Fibroblast of skin of left biceps (primary cell): ENCODE measurements around the gene BCDIN3D.
"Not testable (repeated sequence)": the region's sequence is repeated elsewhere in the genome, so short reads cannot be mapped to it uniquely, and the experiment has no call there.

Experiments used
- DNase-seq, 2 experiments: peaks; one replicate each; pipeline ENCODE4 v3.0.0-alpha.2; 2013; ENCODE audit warnings: low read depth in 2 of 2

Gene BCDIN3D

DNA sequence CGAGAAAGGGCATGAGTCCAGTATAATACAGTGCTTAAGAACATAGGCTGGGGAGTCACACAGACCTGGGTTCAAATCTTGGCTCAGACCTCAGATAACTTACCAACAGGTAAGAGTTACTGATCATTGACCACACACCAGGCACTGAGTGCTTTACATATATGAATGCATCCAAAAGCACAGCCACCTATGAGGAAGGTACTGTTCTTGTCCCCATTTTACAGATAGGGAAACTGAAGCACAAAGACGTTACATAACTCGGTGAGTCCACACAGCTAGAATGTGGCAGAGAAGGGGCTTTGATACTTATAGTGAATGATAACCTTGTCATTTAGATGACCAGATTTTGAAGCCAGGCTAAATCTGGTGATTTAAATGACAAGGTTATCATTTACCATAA lies 33.2 kb upstream of the BCDIN3D start:
- no peak for DNase-seq

DNA sequence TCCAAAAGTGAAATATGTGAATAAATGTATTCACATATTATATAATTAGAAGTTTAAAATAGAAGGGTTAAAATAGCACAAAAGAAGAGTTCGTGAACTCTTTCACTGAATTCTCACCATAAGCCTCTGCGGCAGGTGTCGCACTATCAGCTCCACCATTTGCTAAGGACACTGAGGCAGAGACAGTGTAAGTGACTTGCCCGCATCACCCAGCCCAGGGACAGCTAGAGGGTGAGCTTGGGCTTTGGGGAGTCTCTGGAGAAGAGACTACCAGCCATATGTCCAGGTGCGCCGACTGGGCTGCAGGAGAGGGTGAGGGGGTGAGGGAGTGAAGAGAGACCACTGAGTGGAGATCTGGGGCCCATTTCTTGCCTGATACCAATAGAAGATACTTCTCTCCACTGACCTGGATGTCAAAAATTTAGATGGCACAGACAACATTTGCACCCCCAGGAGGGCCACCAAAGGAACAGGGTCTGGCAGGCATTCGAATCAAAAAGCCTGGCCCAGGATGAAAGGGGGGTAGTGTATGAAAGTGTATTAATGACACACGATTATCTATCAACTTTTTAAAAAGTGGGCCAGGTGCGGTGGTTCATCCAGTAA lies 32.3 kb upstream of the BCDIN3D start:
- no peak for DNase-seq

DNA sequence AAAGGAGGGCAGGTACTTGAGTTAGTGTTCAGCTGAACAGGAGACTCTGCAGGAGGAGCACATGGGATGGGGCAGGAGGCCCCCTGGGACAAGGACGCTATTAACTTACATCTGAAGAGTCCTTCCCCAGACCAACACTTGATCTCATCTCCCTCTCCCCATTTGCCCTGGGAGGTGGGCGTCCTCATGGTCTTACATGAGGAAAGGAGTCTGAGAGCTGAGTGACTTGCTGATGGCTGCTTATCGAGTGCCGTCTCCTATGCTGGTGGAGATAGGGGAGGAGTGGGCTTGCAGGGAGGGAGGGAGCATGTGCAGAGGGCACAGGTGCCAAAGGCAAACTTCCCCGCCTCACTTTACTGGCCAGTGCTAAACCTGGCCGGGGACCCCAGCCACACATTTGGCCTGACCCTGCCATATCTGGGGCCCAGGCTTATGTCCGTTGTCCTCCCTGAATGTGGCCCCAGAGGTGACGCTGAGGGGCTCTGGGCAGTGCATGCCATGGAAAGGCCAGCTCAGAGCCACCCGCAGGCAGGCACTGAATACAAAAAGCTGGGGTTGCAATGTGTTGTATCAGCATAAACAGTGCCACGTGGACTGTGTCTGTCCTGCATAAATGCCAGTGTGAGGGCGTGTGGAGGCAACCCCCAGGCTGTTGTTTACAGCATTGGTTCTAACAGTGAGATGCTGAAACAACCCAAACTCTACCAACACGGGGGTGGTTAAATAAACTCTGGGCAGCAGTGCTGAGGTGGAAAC lies 31.4 kb upstream of the BCDIN3D start:
- no peak for DNase-seq

GRCh38 chr12:49873361-49873934 lies 30.5 kb upstream of the BCDIN3D start:
- DNase-seq: no peak

DNA sequence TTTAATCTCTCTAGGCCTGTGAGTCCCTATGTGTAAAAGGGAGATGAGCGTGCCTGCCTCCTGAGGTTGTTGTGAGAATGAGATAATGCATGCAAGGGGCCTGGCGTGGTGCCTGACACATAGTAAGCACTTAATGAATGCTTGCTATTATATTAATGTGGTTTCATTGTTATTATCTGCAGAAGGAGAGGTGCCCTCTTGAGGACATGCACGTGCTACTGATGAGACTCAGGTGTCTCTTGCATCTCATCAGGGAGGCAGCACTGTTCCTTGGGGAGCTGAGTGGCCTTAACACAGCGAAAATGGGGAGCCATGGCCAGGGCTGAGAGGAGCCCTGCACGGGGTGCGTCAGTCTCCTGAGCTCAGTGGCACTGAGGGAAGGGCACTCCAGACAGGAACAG lies 29.9 kb upstream of the BCDIN3D start:
- DNase-seq: no peak

- DNase-seq: no peak
Measured at GRCh38 chr12:49872381-49872780, 29.5 kb upstream of the BCDIN3D start.

- DNase-seq: not testable (repeated sequence)
Measured at GRCh38 chr12:49871811-49872251, 28.9 kb upstream of the BCDIN3D start.

GRCh38 chr12:49871263-49871561 lies 28.3 kb upstream of the BCDIN3D start:
- DNase-seq: no peak

DNA sequence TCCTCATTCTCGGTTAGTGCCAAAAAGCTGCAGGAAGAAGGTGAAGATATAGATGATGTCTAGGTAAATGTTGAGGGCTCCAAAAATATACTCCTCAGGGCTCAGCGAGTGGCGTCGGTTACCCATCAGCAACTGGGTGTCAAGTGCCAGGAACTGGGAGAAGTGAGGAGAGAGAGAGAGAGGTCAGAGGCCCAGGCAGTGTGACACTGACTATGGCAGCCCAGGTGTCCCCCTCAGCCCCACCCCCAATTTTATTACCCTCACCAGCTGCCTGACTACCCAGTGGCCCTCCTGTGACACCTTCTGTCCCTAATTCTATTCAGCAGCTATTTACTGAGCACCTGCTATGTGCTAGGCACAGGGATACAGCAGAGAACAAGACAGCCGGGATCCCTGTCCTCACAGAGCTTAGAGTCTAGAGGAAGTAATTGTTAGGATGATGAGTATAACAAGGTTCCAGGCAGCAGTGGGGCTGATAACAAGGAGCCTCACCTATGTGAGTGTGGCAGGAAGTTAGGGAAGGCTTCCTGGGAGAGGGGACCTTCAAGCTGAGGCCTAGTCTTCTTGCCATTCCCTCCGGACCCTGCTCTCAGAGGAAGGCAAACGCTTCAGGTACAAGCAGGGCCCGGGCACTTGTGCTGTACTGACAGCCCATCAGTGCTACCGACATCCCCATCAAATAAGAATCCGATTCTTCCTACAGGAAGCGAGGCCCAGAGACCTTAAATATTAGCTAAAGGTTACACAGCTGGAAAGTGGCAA lies 27.8 kb upstream of the BCDIN3D start:
- DNase-seq: no peak

DNA sequence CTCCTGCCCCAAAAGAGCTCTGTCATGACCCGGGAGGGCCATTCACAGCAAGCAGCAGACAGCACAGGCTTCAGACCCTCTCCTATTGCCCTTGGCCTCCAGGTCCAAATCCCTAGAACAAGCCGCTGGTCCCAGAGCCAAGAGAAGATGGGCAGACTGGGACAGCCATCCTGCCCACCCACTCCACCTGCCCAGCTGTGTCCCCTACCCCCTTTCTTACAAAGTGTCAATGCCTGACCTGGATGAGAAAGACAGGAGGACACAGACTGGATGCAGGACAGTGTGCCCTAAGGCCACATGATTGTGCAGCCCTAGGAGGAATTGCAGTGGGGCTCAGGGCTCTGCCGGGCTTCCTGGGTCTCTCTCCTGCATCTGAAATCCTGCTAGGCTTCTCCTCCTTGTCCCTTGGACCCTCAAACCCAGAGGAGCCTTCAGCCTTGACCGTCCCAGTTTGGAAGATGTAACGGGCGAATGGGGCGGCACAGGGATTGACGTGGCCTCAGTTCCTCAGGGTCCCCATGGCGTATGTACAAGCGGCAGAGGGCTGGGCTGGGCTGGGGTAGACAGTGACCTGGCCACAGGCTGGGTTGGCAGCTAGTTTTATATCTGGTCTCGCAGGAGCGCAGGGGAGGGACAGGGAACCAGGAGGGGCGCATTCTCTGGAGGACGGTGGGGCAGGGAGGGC lies 27.1 kb upstream of the BCDIN3D start:
- no peak for DNase-seq

GRCh38 chr12:49868952-49869815 lies 26.3 kb upstream of the BCDIN3D start:
- peak; percentile 88 to 91 for DNase-seq

- no peak for DNase-seq
Measured at GRCh38 chr12:49868449-49868848, 25.5 kb upstream of the BCDIN3D start.

DNA sequence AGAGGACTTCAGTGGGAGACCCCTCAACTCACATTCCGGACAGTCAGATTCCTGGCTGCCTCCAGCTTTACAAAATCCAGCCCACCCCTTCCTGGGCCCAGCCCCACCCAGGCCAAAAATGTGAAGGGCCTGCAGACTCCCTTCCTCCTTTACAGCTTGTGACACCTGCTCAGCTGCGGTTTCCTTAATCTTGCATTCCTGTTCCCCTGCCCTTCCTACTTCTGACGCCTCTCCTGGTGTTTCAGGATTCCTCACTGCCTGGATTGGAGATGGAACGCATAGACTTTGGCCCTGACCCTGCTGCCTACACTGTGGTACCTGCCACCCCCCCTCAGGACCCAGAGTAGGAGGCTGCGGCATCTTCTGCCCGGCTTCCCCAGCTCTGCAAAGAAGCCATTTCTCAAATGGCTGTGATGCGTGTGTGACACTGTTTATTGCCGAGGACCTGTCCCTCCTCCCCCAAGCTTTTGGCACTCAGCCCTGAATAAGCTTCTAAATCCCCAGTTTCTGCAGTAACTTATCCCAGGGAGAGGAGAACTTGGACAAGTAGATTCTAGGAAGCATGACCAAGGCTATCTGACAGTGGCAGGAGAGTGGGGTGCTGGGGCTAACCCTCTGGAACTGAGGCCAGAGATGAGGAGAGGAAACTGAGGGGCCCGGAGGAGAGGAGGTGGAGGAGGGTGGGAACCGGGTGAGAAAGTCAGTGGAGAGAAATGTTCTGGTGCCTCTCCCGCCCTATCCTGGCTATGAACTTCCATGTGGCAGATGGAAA lies 24.9 kb upstream of the BCDIN3D start:
- DNase-seq: no peak

DNA sequence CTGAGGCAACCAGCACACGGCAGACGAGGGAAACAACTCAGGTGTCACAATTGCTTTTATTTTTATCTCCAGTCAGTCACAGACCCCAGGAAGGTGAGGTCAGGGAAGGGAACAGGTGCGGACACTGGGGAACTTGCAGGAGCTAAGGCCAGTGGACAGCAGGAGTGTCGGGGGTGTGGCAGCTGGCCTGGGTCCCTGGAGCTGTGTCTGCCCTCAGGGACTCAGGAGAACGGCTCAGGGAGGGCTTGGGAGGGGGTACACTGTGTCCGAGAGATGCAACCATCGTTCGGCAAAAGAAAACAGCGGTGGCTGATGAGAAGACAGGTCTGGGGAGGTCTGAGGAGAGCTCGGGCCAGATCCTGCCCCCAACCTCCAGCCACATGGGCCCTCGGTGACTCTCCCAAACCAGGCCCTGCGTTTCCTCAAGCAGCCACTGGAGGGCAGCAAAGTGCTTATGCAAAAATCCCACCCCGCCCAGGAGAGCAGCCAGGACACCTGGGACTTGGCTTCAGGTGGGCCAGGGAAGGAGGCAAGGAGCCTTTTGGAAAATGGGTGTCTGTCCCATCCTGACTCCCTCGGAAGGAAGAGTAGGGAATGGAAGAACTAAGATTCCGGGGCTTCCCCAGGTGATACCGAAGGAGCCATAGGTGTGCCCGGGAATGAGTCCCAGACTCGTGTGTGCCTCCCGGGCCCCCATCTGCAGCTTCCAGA lies 24.1 kb upstream of the BCDIN3D start:
- DNase-seq: no peak

DNA sequence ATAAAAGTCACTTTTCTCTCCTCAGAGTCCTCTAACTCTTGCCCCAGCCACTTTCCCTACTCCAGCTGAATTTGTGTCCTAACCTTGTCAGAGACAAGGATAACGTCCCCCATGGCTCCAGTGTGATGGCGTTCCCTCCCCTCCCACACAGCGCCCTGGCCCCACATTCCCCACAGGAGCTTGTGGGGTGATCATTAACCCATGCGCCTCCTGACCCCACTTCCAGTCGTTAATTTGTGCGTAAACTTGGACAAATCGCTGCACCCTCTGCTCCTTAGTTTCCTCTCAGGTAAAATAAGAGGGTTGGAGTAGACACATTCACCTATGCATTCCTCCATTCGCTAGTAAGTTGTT lies 22.9 kb upstream of the BCDIN3D start:
- DNase-seq: no peak

GRCh38 chr12:49865109-49865781 lies 22.3 kb upstream of the BCDIN3D start:
- DNase-seq: no peak

DNA sequence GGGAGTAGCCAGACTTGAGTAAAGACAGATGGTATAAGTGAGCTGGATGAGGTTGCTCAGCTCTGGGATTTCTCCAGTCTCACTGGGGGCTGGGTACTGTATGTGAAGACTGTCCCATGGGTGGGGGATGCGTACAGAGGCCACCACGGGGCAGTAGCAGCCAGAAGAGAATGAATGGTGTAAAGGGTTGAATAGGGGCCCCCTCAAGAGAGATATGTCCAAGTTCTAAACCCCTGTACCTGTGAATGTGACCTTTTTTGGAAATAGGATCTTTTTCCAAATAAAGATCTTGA lies 21.8 kb upstream of the BCDIN3D start:
- no peak for DNase-seq

- DNase-seq: no peak
Measured at GRCh38 chr12:49863946-49864797, 21.3 kb upstream of the BCDIN3D start.
